GM12878 (cell line): Measurements from ENCODE around the gene C3orf70. TPM values are rescaled to one million over a fixed set of nuclear protein-coding genes. Genes with fewer than 3 reads are reported as not detected.

Experiments used
- ATAC-seq: fragments of 200-7000 bp; cut with Tn5 transposase; 3 replicates; pipeline ENCODE4 v1.9.1; 2020; ENCODE audit warnings: mild to moderate bottlenecking, moderate library complexity
- BruUV-seq: library from RNA; stranded (reverse); fragments of 400-500 nt; replicated peaks from 2 replicates; lab custom pipeline; 2021; lab: Mats Ljungman, UMichigan
- CTCF ChIA-PET: fragments of 300-600 bp; sonication (Branson Sonifier 250); formaldehyde crosslinking; extraction: SDS; loops from one replicate; lab custom pipeline; 2021; ENCODE audit warnings: inconsistent platforms; lab: Yijun Ruan, JAX
- POLR2A ChIA-PET: fragments of 350-600 bp; formaldehyde crosslinking; extraction: SDS; loops from one replicate; lab custom pipeline; 2021; ENCODE audit warnings: inconsistent platforms; lab: Charles Lee
- RAD21 ChIA-PET: fragments of 300-600 bp; sonication (Branson Sonifier 250); formaldehyde crosslinking; loops from one replicate; lab custom pipeline; 2023; ENCODE audit warnings: antibody characterized with exemption; ENCODE audit not compliant: unreplicated experiment; lab: Charles Lee
- SMC1A ChIA-PET: fragments of 300-600 bp; sonication (Branson Sonifier 250); formaldehyde crosslinking; loops from one replicate; lab custom pipeline; 2023; ENCODE audit not compliant: unreplicated experiment, uncharacterized antibody; lab: Charles Lee
- DNase-seq: peaks from one replicate; pipeline ENCODE4 v3.0.0-alpha.2; 2011; ENCODE audit warnings: low read depth, low spot score
- FAIRE-seq: peaks from 3 replicates; lab custom pipeline; 2011; peaks lifted over from hg19 to GRCh38; lab: Jason Lieb, UNC
- H2AFZ ChIP-seq: 2 replicates; pipeline ENCODE4 v1.6.0; 2011; ENCODE audit warnings: low read depth, low read length, control low read depth; ENCODE audit not compliant: control insufficient read depth
- H3K27ac ChIP-seq: 2 replicates; pipeline ENCODE4 v1.5.1; 2011; ENCODE audit warnings: control low read depth; ENCODE audit not compliant: control insufficient read depth, insufficient read depth
- H3K27me3 ChIP-seq, 2 experiments: replicated peaks in 1 of 2; 2 replicates each; pipeline versions ENCODE4 v1.6.0 to v1.6.1; 2011; ENCODE audit warnings: low read length in 1 of 2; ENCODE audit not compliant: control insufficient read depth in 2 of 2, insufficient read depth in 2 of 2
- H3K36me3 ChIP-seq, 2 experiments: 2 replicates each; pipeline ENCODE4 v1.5.1; 2011; ENCODE audit warnings: low read length in 1 of 2; ENCODE audit not compliant: control insufficient read depth in 2 of 2, insufficient read depth in 2 of 2
- H3K4me1 ChIP-seq: 2 replicates; pipeline ENCODE4 v1.6.1; 2011; ENCODE audit warnings: mild to moderate bottlenecking, low read length, moderate library complexity, mixed read lengths; ENCODE audit not compliant: control insufficient read depth, insufficient read depth
- H3K4me2 ChIP-seq: 2 replicates; pipeline ENCODE4 v1.6.0; 2011; ENCODE audit warnings: control low read depth; ENCODE audit not compliant: control insufficient read depth, insufficient read depth
- H3K4me3 ChIP-seq: fragments of 200-600 bp; sonication (generic); 2 replicates; pipeline ENCODE4 v1.5.1; 2016
- H3K79me2 ChIP-seq: 2 replicates; pipeline ENCODE4 v1.6.0; 2011; ENCODE audit warnings: low read length; ENCODE audit not compliant: control insufficient read depth, insufficient read depth
- H3K9ac ChIP-seq: 2 replicates; pipeline ENCODE4 v1.8.0; 2011; ENCODE audit warnings: low read length, control low read depth, mixed read lengths; ENCODE audit not compliant: control insufficient read depth, insufficient read depth
- H3K9me3 ChIP-seq: replicated peaks from 3 replicates; pipeline ENCODE4 v1.5.1; 2011; ENCODE audit warnings: mild to moderate bottlenecking, low read length; ENCODE audit not compliant: control insufficient read depth, insufficient read depth
- H4K20me1 ChIP-seq: 2 replicates; pipeline ENCODE4 v1.6.0; 2011; ENCODE audit not compliant: control insufficient read depth, insufficient read depth
- CEBPB ChIP-seq, 2 experiments: fragments of 150-350 bp in 1 of 2; IDR thresholded peaks; 2 replicates each; pipeline ENCODE4 v1.6.1; 2012 to 2014; ENCODE audit warnings: low read depth in 2 of 2, low read length in 2 of 2, borderline replicate concordance in 1 of 2, inconsistent platforms in 1 of 2
- CREB1 ChIP-seq: IDR thresholded peaks from 2 replicates; pipeline ENCODE4 v1.6.1; 2012; ENCODE audit warnings: low read depth, mild to moderate bottlenecking, inconsistent platforms
- EGR1 ChIP-seq, 2 experiments: IDR thresholded peaks; 1 replicate in 1 of 2; 2 replicates in 1 of 2; pipeline ENCODE4 v1.6.1; 2011 to 2012; ENCODE audit warnings: low read depth in 2 of 2, low read length in 2 of 2, borderline replicate concordance in 1 of 2, mild to moderate bottlenecking in 1 of 2, moderate library complexity in 1 of 2
- HDGF ChIP-seq: fragments of 450-650 bp; IDR thresholded peaks from 2 replicates; pipeline ENCODE4 v1.6.1; 2016; ENCODE audit warnings: antibody characterized with exemption
- KLF5 ChIP-seq: fragments of 450-650 bp; IDR thresholded peaks from 2 replicates; pipeline ENCODE4 v1.6.1; 2014; ENCODE audit warnings: mild to moderate bottlenecking; ENCODE audit not compliant: partially characterized antibody
- MXI1 ChIP-seq: fragments of 150-350 bp; IDR thresholded peaks from 2 replicates; pipeline ENCODE4 v1.6.1; 2011; ENCODE audit warnings: low read depth, mild to moderate bottlenecking, inconsistent platforms, low read length, improper control_type of control experiment
- POLR2A ChIP-seq: IDR thresholded peaks from 2 replicates; pipeline ENCODE4 v1.6.1; 2011; ENCODE audit warnings: low read depth, mild to moderate bottlenecking, low read length
- SKIL ChIP-seq: fragments of 450-650 bp; IDR thresholded peaks from 2 replicates; pipeline ENCODE4 v1.6.1; 2017; ENCODE audit warnings: mild to moderate bottlenecking, low read depth, inconsistent platforms; ENCODE audit not compliant: poor library complexity, severe bottlenecking
- TAF1 ChIP-seq: IDR thresholded peaks from 2 replicates; pipeline ENCODE4 v1.6.1; 2011; ENCODE audit warnings: mild to moderate bottlenecking, low read depth, low read length, borderline replicate concordance
- TCF12 ChIP-seq: IDR thresholded peaks from 2 replicates; pipeline ENCODE4 v1.6.1; 2011; ENCODE audit warnings: low read depth, mild to moderate bottlenecking, low read length
- YBX1 ChIP-seq: fragments of 450-650 bp; IDR thresholded peaks from 2 replicates; pipeline ENCODE4 v1.6.1; 2016; ENCODE audit warnings: antibody characterized with exemption
- ZNF622 ChIP-seq: fragments of 450-650 bp; IDR thresholded peaks from 2 replicates; pipeline ENCODE4 v1.6.1; 2017; ENCODE audit warnings: mild to moderate bottlenecking, inconsistent platforms
- WGBS: methylation state at CpG from one replicate; pipeline ENCODE4 v1.1.6; 2016; ENCODE audit warnings: low lambda C conversion rate; ENCODE audit not compliant: insufficient replicate concordance, insufficient coverage; ENCODE audit errors: missing lambda C conversion rate; 5-methylcytosine and 5-hydroxymethylcytosine counted together
- in situ Hi-C: fragments of 300-500 bp; cut with MboI; formaldehyde crosslinking; loops from 9 replicates; pipeline ENCODE4 v1.14.3; 2018; ENCODE audit warnings: mixed read lengths
- intact Hi-C: fragments of 100-400 bp; cut with micrococcal nuclease; formaldehyde crosslinking; loops from one replicate; pipeline ENCODE4 v1.14.2; 2022; ENCODE audit not compliant: unreplicated experiment
- polyA plus RNA-seq, 11 experiments: library from polyadenylated mRNA; depleted of rRNA in 4 of 11; unstranded in 6 of 11; stranded (reverse) in 5 of 11; fragments of >200 nt; fragmentation: Nextera tagmentation in 4 of 11; fragmentation: Illumina TruSeq in 1 of 11; extraction: Ambion mirVana in 4 of 11; extraction: Trizol in 1 of 11; gene quantifications; 1 replicate in 1 of 11; 2 replicates in 10 of 11; pipeline versions ENCODE4 v1.2.1 to v1.2.3, GENCODE V29; 2011 to 2016; ENCODE audit warnings: inconsistent platforms in 2 of 11, missing spikeins in 2 of 11, low read depth in 1 of 11
- total RNA-seq, 4 experiments: library from RNA; depleted of rRNA in 3 of 4; stranded (reverse); fragments of >200 nt in 3 of 4; fragmentation: Illumina TruSeq in 1 of 4; extraction: Trizol in 1 of 4; gene quantifications; 2 replicates each; pipeline versions ENCODE4 v1.2.1 to v1.2.3, GENCODE V29; 2013 to 2021
- TF ChIP-seq, protein P1 (sequence below): fragments of 450-650 bp; IDR thresholded peaks from 2 replicates; pipeline ENCODE4 v1.6.1; 2016; ENCODE audit warnings: mild to moderate bottlenecking, moderate library complexity, borderline replicate concordance
- TF ChIP-seq, protein P2 (sequence below), 3 experiments: IDR thresholded peaks in 2 of 3; conservative IDR thresholded peaks in 1 of 3; 2 replicates each; pipeline ENCODE4 v1.5.1; 2011; ENCODE audit warnings: low read depth in 3 of 3, low read length in 3 of 3, mild to moderate bottlenecking in 3 of 3, control low read depth in 2 of 3, moderate library complexity in 2 of 3, inconsistent platforms in 1 of 3, mixed read lengths in 1 of 3; ENCODE audit not compliant: control insufficient read depth in 2 of 3, insufficient read depth in 1 of 3; ENCODE audit errors: extremely low read depth in 1 of 3

Gene C3orf70
- total and polyA plus RNA-seq, 10 of the 15 experiments (the other 5 are each of a cell fraction or from before 2014, with no cell fraction given), result 0.03 to 0.04 TPM; not detected in 8

GRCh38 chr3:185145511-185145910 is 7.3 kb downstream of the C3orf70 start:
- DNase-seq (no peak), FAIRE-seq (no peak), ATAC-seq (no peak)
- ChIA-PET CTCF (interaction anchor here (1.2 to 1.4 kb wide), 2 partner anchors 19 to 31 kb away, joined by 3 to 4 read pairs; no protein-coding TSS in a partner anchor), POLR2A (interaction anchor here (0.6 kb wide), 1 partner anchor 333 kb away, joined by 3 read pairs; no protein-coding TSS in a partner anchor), RAD21 (no interaction called here), SMC1A (interaction anchor here (0.6 to 1.0 kb wide), 2 partner anchors 28 to 382 kb away, joined by 3 to 5 read pairs; no protein-coding TSS in a partner anchor)
- no peak overlapping the region for H3K9ac ChIP-seq
- no peaks in the 10 kb centered on the region for H3K79me2 ChIP-seq
- in situ Hi-C loops (no loop called here), intact Hi-C loops (no loop called here)
- H2AFZ ChIP-seq, result no peak overlapping the region
- TF ChIP-seq CEBPB (IDR thresholded peaks at IDR 0.05; ENCODE audit: borderline replicate concordance in 1 of 2, low read depth in 2 of 2, low read length in 2 of 2), result no peak
- no peak for TF ChIP-seq SKIL
- TF ChIP-seq KLF5, result no peak
- TF ChIP-seq CREB1, result no peak
- no peak for TF ChIP-seq ZNF622
- TF ChIP-seq, protein P1, sequence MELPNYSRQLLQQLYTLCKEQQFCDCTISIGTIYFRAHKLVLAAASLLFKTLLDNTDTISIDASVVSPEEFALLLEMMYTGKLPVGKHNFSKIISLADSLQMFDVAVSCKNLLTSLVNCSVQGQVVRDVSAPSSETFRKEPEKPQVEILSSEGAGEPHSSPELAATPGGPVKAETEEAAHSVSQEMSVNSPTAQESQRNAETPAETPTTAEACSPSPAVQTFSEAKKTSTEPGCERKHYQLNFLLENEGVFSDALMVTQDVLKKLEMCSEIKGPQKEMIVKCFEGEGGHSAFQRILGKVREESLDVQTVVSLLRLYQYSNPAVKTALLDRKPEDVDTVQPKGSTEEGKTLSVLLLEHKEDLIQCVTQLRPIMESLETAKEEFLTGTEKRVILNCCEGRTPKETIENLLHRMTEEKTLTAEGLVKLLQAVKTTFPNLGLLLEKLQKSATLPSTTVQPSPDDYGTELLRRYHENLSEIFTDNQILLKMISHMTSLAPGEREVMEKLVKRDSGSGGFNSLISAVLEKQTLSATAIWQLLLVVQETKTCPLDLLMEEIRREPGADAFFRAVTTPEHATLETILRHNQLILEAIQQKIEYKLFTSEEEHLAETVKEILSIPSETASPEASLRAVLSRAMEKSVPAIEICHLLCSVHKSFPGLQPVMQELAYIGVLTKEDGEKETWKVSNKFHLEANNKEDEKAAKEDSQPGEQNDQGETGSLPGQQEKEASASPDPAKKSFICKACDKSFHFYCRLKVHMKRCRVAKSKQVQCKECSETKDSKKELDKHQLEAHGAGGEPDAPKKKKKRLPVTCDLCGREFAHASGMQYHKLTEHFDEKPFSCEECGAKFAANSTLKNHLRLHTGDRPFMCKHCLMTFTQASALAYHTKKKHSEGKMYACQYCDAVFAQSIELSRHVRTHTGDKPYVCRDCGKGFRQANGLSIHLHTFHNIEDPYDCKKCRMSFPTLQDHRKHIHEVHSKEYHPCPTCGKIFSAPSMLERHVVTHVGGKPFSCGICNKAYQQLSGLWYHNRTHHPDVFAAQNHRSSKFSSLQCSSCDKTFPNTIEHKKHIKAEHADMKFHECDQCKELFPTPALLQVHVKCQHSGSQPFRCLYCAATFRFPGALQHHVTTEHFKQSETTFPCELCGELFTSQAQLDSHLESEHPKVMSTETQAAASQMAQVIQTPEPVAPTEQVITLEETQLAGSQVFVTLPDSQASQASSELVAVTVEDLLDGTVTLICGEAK, result no peak
- TF ChIP-seq EGR1 (IDR thresholded peaks at IDR 0.05; ENCODE audit: borderline replicate concordance in 1 of 2, low read depth in 2 of 2, low read length in 2 of 2), result no peak
- no peak for TF ChIP-seq MXI1
- TF ChIP-seq TAF1, result no peak
- TF ChIP-seq YBX1, result no peak
- TF ChIP-seq POLR2A, result no peak
- TF ChIP-seq, protein P2, sequence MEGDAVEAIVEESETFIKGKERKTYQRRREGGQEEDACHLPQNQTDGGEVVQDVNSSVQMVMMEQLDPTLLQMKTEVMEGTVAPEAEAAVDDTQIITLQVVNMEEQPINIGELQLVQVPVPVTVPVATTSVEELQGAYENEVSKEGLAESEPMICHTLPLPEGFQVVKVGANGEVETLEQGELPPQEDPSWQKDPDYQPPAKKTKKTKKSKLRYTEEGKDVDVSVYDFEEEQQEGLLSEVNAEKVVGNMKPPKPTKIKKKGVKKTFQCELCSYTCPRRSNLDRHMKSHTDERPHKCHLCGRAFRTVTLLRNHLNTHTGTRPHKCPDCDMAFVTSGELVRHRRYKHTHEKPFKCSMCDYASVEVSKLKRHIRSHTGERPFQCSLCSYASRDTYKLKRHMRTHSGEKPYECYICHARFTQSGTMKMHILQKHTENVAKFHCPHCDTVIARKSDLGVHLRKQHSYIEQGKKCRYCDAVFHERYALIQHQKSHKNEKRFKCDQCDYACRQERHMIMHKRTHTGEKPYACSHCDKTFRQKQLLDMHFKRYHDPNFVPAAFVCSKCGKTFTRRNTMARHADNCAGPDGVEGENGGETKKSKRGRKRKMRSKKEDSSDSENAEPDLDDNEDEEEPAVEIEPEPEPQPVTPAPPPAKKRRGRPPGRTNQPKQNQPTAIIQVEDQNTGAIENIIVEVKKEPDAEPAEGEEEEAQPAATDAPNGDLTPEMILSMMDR (IDR thresholded peaks at IDR 0.05 in 2 of 3, conservative IDR thresholded peaks at IDR 0.05 in 1 of 3; ENCODE audit: control insufficient read depth in 2 of 3, extremely low read depth in 1 of 3, insufficient read depth in 1 of 3, low read depth in 3 of 3, low read length in 3 of 3), result no peak
- TF ChIP-seq HDGF, result no peak
- TF ChIP-seq TCF12, result no peak
- no peaks in the 10 kb centered on the region for H3K9me3 ChIP-seq
- no peaks in the 10 kb centered on the region for H3K4me1 ChIP-seq
- no peaks in the 10 kb centered on the region for H4K20me1 ChIP-seq
- peaks cover 0 to 5% of the 10 kb centered on the region in 2 experiments; a peak in 3 of 4 replicates for H3K27me3 ChIP-seq
- H3K27ac ChIP-seq, result no peak overlapping the region
- no peaks in the 10 kb centered on the region for H3K36me3 ChIP-seq
- WGBS, result 69% methylated on average over 6 of the region's 6 CpGs
- no TSS peak for BruUV-seq
- no peak overlapping the region for H3K4me2 ChIP-seq
- no peak overlapping the region for H3K4me3 ChIP-seq
